Stimulated activated naive CD4-positive, alpha-beta T cell treated with Interleukin-2 at 50 U/mL for 16 hours (primary cell): Measurements from ENCODE around the gene PRR23C.
"Not testable (repeated sequence)": the region's sequence is repeated elsewhere in the genome, so short reads cannot be mapped to it uniquely, and the experiment has no call there.

ENCODE experiments used
- DNase-seq: peaks from one replicate; lab custom pipeline; 2025; lab: John Stamatoyannopoulos, UW

PRR23C gene

GRCh38 chr3:139044366-139045210 lies at the start of gene PRR23C:
Gene PRR23C (minus strand): TSS chr3:139044892. CDS start chr3:139044620, 272 bp downstream.
- DNase-seq = no peak

GRCh38 chr3:139093840-139094239 lies 49.1 kb upstream of the PRR23C start:
- no peak for DNase-seq

- no peak for DNase-seq
Observed at GRCh38 chr3:139088462-139089324, 44.0 kb upstream of the PRR23C start.

GRCh38 chr3:139087621-139088020 lies 42.9 kb upstream of the PRR23C start:
- DNase-seq = no peak

- DNase-seq = no peak
Observed at GRCh38 chr3:139084176-139084575, 39.5 kb upstream of the PRR23C start.

GRCh38 chr3:139074565-139075115 lies 29.9 kb upstream of the PRR23C start:
- no peak for DNase-seq

- DNase-seq = no peak
Observed at GRCh38 chr3:139062918-139063317, 18.2 kb upstream of the PRR23C start.

- DNase-seq = no peak
Observed at GRCh38 chr3:139052802-139053600, 8.3 kb upstream of the PRR23C start.

- DNase-seq = no peak
Observed at GRCh38 chr3:139043554-139044365, 932 bp downstream of the PRR23C start.

- DNase-seq = no peak
Observed at GRCh38 chr3:139037478-139037877, 7.2 kb downstream of the PRR23C start.

GRCh38 chr3:139032326-139033002 lies 12.2 kb downstream of the PRR23C start:
- no peak for DNase-seq

GRCh38 chr3:139030576-139030975 lies 14.1 kb downstream of the PRR23C start:
- not testable (repeated sequence) for DNase-seq

GRCh38 chr3:139024968-139025367 lies 19.7 kb downstream of the PRR23C start:
- DNase-seq = no peak

- DNase-seq = no peak
Observed at GRCh38 chr3:139020868-139021234, 23.8 kb downstream of the PRR23C start, which contains the start of gene PRR23B. Gene PRR23B (minus strand): TSS chr3:139020926. CDS start chr3:139020661, 265 bp downstream.

GRCh38 chr3:139020036-139020867 lies 24.4 kb downstream of the PRR23C start:
- no peak for DNase-seq

GRCh38 chr3:139016430-139017048 lies 28.2 kb downstream of the PRR23C start:
- DNase-seq = no peak

GRCh38 chr3:139006051-139006716 lies 38.5 kb downstream of the PRR23C start, which contains the start of gene PRR23A:
Gene PRR23A (minus strand): TSS chr3:139006268. CDS start chr3:139006268, 0 bp downstream.
- no peak for DNase-seq

GRCh38 chr3:139005356-139005993 lies 39.2 kb downstream of the PRR23C start:
- DNase-seq = no peak
